GM18951 (cell line): ENCODE results near the gene HAAO.
A peak's percentile ranks its signal among the peaks of the same experiment; 100 is the strongest.

ENCODE experiments used
- POLR2A ChIP-seq: IDR thresholded peaks from 4 replicates; pipeline ENCODE4 v1.6.1; 2011; ENCODE audit warnings: mild to moderate bottlenecking; ENCODE audit not compliant: insufficient read length, insufficient read depth; ENCODE audit errors: extremely low read depth
- in situ Hi-C: fragments of 300-500 bp; cut with MboI; formaldehyde crosslinking; loops from one replicate; pipeline ENCODE4 v1.12.0; 2022; ENCODE audit warnings: low sequenced_read_pairs, mixed read lengths, inconsistent platforms; ENCODE audit not compliant: unreplicated experiment

HAAO gene

DNA sequence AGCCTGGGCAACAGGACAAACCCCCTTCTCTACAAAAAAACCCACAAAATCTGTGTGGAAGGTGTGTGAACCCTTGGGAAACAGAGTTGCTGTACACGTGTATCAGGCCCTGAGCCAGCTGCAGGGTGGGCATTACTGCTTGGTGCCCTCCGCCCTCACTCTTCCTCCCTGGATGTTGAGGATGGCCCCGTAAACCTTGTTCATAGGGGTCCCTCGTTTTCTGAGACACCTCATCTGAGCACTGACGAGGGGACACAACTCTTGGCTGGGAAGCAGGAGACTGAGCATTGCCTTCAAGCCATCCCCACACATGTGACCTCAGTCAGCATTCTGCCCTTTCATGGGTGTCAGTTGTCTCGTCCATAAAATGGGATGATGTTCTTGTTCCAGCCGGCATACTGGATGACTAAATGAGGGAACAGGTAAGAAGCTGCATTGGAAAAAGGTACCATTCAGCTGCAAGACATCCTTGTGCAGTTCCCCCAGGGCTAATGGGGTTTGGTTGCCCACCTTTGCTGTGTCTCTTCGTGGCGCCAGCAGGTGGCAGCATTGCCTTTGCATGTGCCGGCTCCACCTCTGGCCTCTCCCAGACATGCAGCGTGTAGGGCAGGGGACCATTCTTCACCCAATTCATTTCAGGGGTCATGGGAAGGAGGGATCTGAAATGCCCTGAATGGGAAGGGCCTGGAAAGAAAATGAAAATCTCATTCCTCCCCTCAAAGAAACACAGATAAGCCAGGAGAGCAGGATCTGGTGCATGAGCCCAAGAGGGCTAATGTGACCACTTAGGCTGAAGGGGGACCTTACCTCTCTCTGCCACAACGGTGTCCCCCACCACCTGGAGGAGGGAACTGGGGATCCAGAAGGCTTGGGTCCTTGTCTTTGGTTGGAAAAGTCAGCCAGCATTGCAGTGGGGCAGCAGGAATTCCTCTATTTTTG, 36.4 kb upstream of the HAAO start:
- in situ Hi-C loops: no loop called here
- no peak for TF ChIP-seq POLR2A

- TF ChIP-seq POLR2A: no peak
- in situ Hi-C loops: no loop called here
These were observed 35.5 kb upstream of the HAAO start for GRCh38 chr2:42827647-42828486.

DNA sequence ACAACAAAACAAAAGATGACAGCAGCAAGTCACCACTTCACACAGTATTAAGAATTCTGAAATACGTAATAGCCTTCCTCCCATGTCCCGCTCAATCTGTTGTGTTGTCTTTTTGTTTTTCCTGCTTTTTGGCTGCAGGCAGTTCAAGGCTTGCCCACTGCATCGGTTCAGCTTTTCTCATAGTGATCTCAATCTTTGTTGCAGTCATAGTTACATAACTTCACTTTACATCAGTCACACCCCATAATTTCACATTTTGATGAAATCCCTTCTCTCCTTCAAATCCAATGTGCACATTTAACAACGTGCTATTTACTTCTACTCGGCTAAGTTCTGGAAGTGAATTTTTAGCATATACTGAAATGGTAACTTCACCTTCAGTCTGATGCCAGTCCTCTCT, 33.8 kb upstream of the HAAO start:
- TF ChIP-seq POLR2A: no peak
- in situ Hi-C loops: no loop called here

DNA sequence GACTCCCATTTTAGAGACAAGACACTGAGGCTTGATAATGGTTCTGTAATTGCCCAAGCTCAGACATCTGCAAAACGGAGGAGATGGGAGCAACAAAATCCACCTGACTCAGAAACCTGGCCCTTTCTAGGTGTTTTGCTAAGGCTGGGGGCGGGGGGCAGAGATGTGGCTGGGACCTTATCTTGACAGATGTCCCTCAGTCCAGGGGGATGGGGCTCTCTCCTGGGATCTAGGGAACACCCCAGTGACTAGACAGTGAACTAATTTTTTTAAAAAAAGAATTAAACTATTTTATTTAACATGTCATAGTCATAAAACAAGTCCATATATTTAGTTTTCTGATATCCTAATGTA, 32.0 kb upstream of the HAAO start:
- in situ Hi-C loops: no loop called here
- TF ChIP-seq POLR2A: no peak

- in situ Hi-C loops: no loop called here
These were observed 31.5 kb upstream of the HAAO start for GRCh38 chr2:42823744-42824453.

DNA sequence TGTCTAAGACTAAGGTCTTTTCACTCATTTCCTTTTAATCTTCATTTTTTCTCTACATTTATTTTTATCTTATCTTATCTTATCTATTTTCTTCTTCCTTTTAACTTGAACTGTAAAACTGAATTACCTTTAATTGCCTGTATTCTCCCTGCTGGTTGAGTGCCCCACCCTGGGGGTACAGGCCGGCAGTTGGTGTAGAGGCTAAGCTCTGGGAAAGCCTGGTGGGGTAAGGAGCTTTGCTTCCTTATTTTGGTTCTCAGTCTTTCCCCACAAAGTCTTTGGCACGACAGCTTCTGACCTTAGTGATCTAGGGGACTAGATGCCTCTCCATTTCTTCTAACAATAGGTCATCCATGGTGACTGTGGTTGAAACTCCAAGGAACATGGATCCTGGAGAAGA, 26.8 kb upstream of the HAAO start:
- no peak for TF ChIP-seq POLR2A
- in situ Hi-C loops: no loop called here

More at GRCh38 chr2:42823744-42824453, 31.5 kb upstream of the HAAO start:
- no peak for TF ChIP-seq POLR2A

DNA sequence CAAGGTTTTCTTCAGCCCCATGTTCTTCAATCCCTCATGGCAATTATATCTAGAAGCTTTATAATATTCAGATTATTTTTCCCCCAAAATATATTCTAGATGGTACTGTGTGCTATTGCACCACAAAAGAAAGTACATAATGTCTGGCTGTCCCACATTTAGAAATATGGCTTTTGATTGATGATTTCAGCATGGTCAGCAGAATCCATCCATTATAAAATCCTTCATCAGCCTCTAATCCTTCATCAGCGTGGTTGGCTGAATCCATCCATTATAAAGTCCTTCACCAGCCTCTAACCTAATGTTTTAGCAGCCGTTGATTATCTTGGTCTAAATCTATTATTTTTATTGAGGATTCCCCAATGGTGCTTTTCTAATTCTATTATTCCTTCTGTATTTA, 23.3 kb upstream of the HAAO start:
- in situ Hi-C loops: no loop called here
- TF ChIP-seq POLR2A: no peak

DNA sequence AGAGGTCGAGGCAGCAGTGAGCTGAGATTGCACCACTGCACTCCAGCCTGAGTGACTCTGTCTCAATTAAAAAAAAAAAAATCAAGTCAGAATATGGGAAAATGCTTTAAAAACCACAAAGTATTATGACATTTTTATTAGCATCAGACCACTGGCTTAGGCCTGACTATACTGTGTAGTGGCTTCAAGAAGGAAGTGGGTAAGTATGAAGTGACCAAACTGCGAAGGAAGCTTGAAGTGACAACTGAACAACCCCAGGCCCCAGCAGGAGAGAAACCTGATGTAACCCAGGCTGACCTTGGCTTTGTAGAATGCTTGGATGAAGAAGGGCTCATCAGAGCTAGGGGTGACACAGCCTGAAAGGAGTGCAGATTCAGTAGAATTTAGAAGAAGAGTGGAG, 21.4 kb upstream of the HAAO start:
- in situ Hi-C loops: no loop called here
- TF ChIP-seq POLR2A: no peak

GRCh38 chr2:42812899-42813479, 20.6 kb upstream of the HAAO start:
- in situ Hi-C loops: no loop called here
- no peak for TF ChIP-seq POLR2A

DNA sequence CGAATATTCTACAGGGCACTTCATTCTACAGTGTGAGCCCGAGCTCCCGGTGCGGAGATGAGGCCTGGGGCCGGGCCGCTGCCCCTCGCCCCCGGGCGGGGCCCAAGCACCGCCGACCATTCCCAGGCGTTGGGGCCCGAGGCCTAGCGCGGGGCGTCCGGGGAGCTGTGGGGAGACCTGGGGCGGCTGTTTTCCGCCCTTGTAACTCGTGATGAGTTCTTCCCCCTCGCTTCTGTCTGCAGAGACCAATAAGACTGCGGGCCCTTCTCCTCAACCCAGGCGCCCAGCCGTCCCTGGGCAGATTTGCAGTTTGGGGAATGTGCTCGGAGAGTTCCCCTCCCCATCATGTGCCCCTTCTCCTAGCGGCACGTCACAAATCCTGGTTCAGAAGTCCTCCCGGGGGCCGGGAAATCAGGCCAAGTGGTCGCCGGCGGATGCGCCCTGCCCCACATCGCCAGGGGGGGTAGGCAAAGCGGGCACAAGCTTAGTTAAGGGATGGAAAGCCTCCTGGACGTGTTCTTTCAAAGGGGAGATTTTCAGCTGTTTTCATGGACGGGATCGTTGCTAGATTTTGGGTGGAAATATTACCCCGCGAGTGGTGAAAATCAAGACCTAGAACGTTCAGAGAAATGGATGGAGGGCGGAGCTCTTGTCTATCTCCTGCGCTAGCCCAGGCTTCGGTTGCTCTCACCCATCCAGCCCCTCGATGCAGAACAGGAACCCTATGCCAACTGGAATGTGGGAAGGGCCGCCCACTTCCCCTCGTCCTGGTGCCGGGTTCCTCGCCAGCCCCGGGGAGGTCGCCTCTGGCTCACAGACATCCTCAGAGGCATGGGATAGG, 18.8 kb upstream of the HAAO start:
- TF ChIP-seq POLR2A: no peak
- in situ Hi-C loops: no loop called here

DNA sequence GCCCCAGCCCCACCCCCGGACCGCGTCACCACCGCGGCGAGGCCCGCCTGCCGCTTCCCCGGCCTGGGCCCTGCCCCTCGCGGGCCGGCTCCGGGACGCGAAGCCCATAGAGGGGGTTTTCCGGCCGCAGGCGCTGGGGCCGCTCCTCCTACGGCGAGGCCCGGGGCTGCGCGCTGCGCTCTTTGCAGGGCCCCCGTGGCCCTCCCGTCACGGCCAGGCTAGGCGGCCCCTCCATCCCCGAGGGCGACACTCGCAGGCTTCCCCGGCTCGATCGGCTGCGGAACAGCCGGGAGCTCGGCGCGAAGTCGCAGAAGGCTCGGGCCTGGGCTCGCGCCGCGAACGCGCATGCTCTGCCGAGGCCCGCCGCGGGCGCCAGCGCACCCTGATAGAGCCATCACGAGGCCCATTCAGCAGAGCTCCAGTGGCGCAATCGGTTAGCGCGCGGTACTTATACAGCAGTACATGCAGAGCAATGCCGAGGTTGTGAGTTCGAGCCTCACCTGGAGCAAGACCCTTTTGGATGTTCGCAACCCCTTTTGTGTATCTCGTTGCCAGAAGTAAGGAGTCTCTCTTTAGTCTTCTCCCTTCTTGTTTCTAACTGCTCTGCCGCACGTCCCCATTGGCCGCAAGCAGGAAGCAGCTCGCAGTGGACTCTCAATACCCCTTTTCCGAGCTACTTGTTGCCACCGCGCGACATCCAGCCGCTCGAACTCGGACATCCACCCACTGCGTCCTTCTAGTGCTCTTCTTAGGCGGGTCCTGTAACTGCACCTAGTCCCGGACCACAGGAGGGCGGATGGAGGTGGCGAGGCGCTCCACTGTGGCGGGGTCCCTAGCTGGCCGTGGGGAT, 18.0 kb upstream of the HAAO start:
- in situ Hi-C loops: no loop called here
- TF ChIP-seq POLR2A: peak; percentile 91
